ENCODE data around the gene GCN1. TPM values are rescaled to one million over a fixed set of nuclear protein-coding genes. Genes with fewer than 3 reads are reported as not detected.
A peak's percentile ranks its signal among the peaks of the same experiment; 100 is the strongest.

GCN1 gene
- total RNA-seq, 1 experiment from 2014 or later, result 116 TPM

- ChIA-PET CTCF (interaction anchor here (0.6 kb wide), 1 partner anchor 9 kb away, joined by 4 read pairs; no protein-coding TSS in a partner anchor), POLR2A (ENCODE audit: unreplicated experiment) (interaction anchor here (0.6 to 1.2 kb wide), 4 partner anchors 83 to 177 kb away, joined by 4 to 9 read pairs (median 6); partner anchors contain the start of genes RNU4-2 and RPLP0)
- Histone ChIP-seq H3K79me2 (ENCODE audit: low read depth) (peaks cover 43% of the 10 kb centered on the region), H3K27me3 (ENCODE audit: insufficient read depth, low read depth) (no peaks in the 10 kb centered on the region), H3K9me2 (ENCODE audit: insufficient read depth) (no peaks in the 10 kb centered on the region), H3K4me2 (peak overlapping the region; percentile 97), H3K4me1 (replicated peaks; ENCODE audit: insufficient read depth) (peaks cover 28% of the 10 kb centered on the region), H3K9me3 (ENCODE audit: insufficient read depth, low read depth) (no peaks in the 10 kb centered on the region), H3F3A (ENCODE audit: insufficient read depth, low read depth) (peaks cover 33% of the 10 kb centered on the region), H3K27ac (peak overlapping the region; percentile 69), H3K4me3 (peak overlapping the region; percentile 85), H2AFZ (no peak overlapping the region), H4K20me1 (ENCODE audit: insufficient read depth) (peaks cover 11% of the 10 kb centered on the region), H3K36me3 (ENCODE audit: low read depth) (no peaks in the 10 kb centered on the region)
- no TSS peak for BruUV-seq (replicated peaks)
- TF ChIP-seq CTCF (conservative IDR thresholded peaks at IDR 0.05), result no peak
- no peak for TF ChIP-seq EZH2 (IDR thresholded peaks at IDR 0.05; ENCODE audit: low read depth)
- intact Hi-C loops (cut with micrococcal nuclease; ENCODE audit: unreplicated experiment), result loop anchor here (5.0 kb wide), 1 partner anchor 174 kb away; the partner anchor contains the start of genes RNU4-1 and RNU4-2
- DNase-seq, result peak in 1 of 2 experiments; percentile 48
Measured at GRCh38 chr12:120117961-120118320, 76.6 kb downstream of the GCN1 start.

DNA sequence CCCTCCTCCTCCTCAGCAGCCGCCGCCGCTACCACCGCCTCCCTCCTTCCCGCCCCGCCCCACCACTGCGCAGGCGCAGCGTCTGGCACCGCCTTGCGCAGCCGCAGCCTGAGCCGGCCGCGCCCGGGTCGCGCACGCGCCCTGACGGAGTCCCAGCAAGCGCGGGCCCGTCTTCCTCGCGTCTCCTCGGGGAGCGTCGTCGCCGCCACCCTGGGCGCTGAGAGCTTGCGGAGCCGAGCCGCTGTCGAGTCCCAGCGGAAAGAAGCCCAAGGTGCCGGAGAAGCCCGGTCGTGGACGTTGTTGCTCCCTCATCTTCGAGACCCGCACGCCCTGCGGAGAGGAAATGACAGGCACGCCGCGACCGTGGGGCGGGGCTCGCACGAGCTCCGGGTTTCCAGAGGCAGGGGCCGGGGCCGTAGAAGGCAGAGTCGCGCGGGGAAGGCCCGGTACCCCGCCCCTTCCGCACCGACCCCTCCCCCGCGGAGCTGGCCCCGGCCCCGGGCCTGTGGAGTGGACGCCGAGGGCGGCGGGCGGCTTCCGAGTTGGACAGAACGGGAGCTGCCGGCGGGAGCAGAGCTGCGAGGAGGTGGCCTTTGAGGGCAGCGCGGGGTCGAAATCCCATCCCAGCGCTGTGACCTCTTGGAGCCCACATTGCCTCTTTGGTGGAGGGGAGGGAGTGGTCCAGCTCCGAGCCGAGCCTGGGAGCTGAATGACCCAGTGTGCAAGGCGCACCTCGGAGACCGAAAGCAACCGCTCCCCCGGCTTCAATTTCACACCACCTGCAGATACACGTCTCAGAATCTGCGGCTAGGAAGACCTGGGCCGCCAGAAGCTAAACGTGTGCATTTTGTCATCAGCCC, 77.5 kb downstream of the GCN1 start:
- Histone ChIP-seq H3K4me3 (peak overlapping the region; percentile 85), H3K4me1 (replicated peaks; ENCODE audit: insufficient read depth) (peaks cover 28% of the 10 kb centered on the region), H2AFZ (peak overlapping the region; percentile 86), H3K4me2 (peak overlapping the region; percentile 97), H3K79me2 (ENCODE audit: low read depth) (peaks cover 52% of the 10 kb centered on the region), H3K36me3 (ENCODE audit: low read depth) (no peaks in the 10 kb centered on the region), H3K9me2 (ENCODE audit: insufficient read depth) (no peaks in the 10 kb centered on the region), H3K9me3 (ENCODE audit: insufficient read depth, low read depth) (no peaks in the 10 kb centered on the region), H4K20me1 (ENCODE audit: insufficient read depth) (peaks cover 11% of the 10 kb centered on the region), H3K27me3 (ENCODE audit: insufficient read depth, low read depth) (no peaks in the 10 kb centered on the region), H3K27ac (peak overlapping the region; percentile 69), H3F3A (ENCODE audit: insufficient read depth, low read depth) (peaks cover 32% of the 10 kb centered on the region)
- peak; percentile 70 to 98 for DNase-seq
- BruUV-seq (replicated peaks), result TSS peak; percentile 50
- intact Hi-C loops (cut with micrococcal nuclease; ENCODE audit: unreplicated experiment), result loop anchor here (5.0 kb wide), 1 partner anchor 175 kb away; the partner anchor contains the start of genes RNU4-1 and RNU4-2
- POLR2A ChIA-PET (ENCODE audit: unreplicated experiment), result interaction anchor here (0.6 to 1.6 kb wide), 4 partner anchors 175 to 448 kb away, joined by 3 to 10 read pairs (median 4); partner anchors contain the start of gene RNU4-2
- CTCF ChIA-PET, result interaction anchor here (0.5 to 0.7 kb wide), 3 partner anchors 86 to 808 kb away, joined by 3 to 8 read pairs (median 7); no protein-coding TSS in a partner anchor
- TF ChIP-seq CTCF (conservative IDR thresholded peaks at IDR 0.05), result no peak
- no peak for TF ChIP-seq EZH2 (IDR thresholded peaks at IDR 0.05; ENCODE audit: low read depth)

DNA sequence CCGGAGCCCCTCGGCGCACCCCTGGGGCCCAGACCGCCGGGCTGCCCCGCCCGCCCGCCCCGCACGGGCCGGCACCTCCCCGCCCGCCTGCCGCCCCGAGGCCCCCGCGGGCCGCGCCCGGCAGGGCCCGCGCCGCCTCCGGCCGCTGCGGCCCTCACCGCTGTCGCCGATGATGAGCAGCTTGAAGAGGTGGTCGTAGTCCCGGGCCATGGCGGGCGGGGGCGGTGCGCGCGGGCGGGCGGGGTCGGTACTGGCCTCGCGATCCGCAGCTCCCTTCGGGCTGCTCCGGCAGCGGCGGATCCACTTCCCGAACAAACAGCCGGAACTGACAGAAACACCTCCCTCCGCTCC, 78.1 kb downstream of the GCN1 start, which contains the start of gene RAB35:
RAB35 (minus strand) TSS at position 313 of the 351 bp plus-strand sequence; CDS start at position 210, 103 bp downstream.
- BruUV-seq (replicated peaks), result no TSS peak
- Histone ChIP-seq H3K9me3 (ENCODE audit: insufficient read depth, low read depth) (no peaks in the 10 kb centered on the region), H3K27ac (peak within 1 kb of the TSS; percentile 69), H3K79me2 (ENCODE audit: low read depth) (peaks cover 56% of the 10 kb centered on the region), H3K27me3 (ENCODE audit: insufficient read depth, low read depth) (no peaks in the 10 kb centered on the region), H3K4me2 (peak within 1 kb of the TSS; percentile 97), H3F3A (ENCODE audit: insufficient read depth, low read depth) (peaks cover 32% of the 10 kb centered on the region), H3K4me3 (peak within 1 kb of the TSS; percentile 85), H3K4me1 (replicated peaks; ENCODE audit: insufficient read depth) (peaks cover 28% of the 10 kb centered on the region), H3K36me3 (ENCODE audit: low read depth) (no peaks in the 10 kb centered on the region), H4K20me1 (ENCODE audit: insufficient read depth) (peaks cover 11% of the 10 kb centered on the region), H2AFZ (peak within 1 kb of the TSS; percentile 86), H3K9me2 (ENCODE audit: insufficient read depth) (no peaks in the 10 kb centered on the region)
- intact Hi-C loops (cut with micrococcal nuclease; ENCODE audit: unreplicated experiment), result loop anchor here (5.0 kb wide), 1 partner anchor 176 kb away; the partner anchor contains the start of genes RNU4-1 and RNU4-2
- ChIA-PET POLR2A (ENCODE audit: unreplicated experiment) (interaction anchor here (1.6 kb wide), 1 partner anchor 175 kb away, joined by 10 read pairs; the partner anchor contains the start of gene RNU4-2), CTCF (interaction anchor here (0.6 kb wide), 1 partner anchor 354 kb away, joined by 8 read pairs; no protein-coding TSS in a partner anchor)
- no peak for DNase-seq
- TF ChIP-seq CTCF (conservative IDR thresholded peaks at IDR 0.05) (no peak), EZH2 (IDR thresholded peaks at IDR 0.05; ENCODE audit: low read depth) (no peak)

Measured in PC-9 (cell line).